K562 (cell line): ENCODE results near the gene C1orf56. TPM values are rescaled to one million over a fixed set of nuclear protein-coding genes. Genes with fewer than 3 reads are reported as not detected.

ENCODE experiments used
- C11orf30 ChIP-seq: fragments of 450-650 bp; IDR thresholded peaks from 2 replicates; pipeline ENCODE4 v1.6.1; 2016; ENCODE audit warnings: low read depth, mild to moderate bottlenecking
- FOXJ2 ChIP-seq: fragments of 200-800 bp; sonication (Bioruptor generic); IDR thresholded peaks from 2 replicates; pipeline ENCODE4 v1.6.1; 2016; ENCODE audit warnings: missing genetic modification characterization, missing compliant biosample characterization
- GABPB2 ChIP-seq: fragments of 250-450 bp; sonication (Bioruptor Pico); conservative IDR thresholded peaks from 2 replicates; pipeline ENCODE4 v1.5.1; 2021; ENCODE audit warnings: mild to moderate bottlenecking
- MEF2A ChIP-seq: IDR thresholded peaks from 2 replicates; pipeline ENCODE4 v1.6.1; 2011; ENCODE audit warnings: low read depth, mild to moderate bottlenecking, low read length, moderate library complexity; ENCODE audit not compliant: control insufficient read depth
- POLR2AphosphoS5 ChIP-seq: IDR thresholded peaks from 2 replicates; pipeline ENCODE4 v1.6.1; 2011; ENCODE audit warnings: mild to moderate bottlenecking, low read depth, low read length, moderate library complexity; ENCODE audit not compliant: control insufficient read depth, insufficient read depth
- PYGO2 ChIP-seq: fragments of 450-650 bp; IDR thresholded peaks from 2 replicates; pipeline ENCODE4 v1.6.1; 2016; ENCODE audit warnings: mild to moderate bottlenecking, missing genetic modification characterization, moderate library complexity, missing compliant biosample characterization
- RHOXF2B ChIP-seq: fragments of 250-450 bp; sonication (Bioruptor Pico); conservative IDR thresholded peaks from 2 replicates; pipeline ENCODE4 v1.5.1; 2021
- TEAD2 ChIP-seq: fragments of 450-650 bp; IDR thresholded peaks from 2 replicates; pipeline ENCODE4 v1.6.1; 2016; ENCODE audit warnings: missing genetic modification characterization, control low read depth, missing compliant biosample characterization
- THRA ChIP-seq: fragments of 450-650 bp; IDR thresholded peaks from 2 replicates; pipeline ENCODE4 v1.6.1; 2017; ENCODE audit warnings: mild to moderate bottlenecking, moderate library complexity
- ZZZ3 ChIP-seq: fragments of 450-650 bp; IDR thresholded peaks from 2 replicates; pipeline ENCODE4 v1.6.1; 2016; ENCODE audit warnings: antibody characterized with exemption, mild to moderate bottlenecking, moderate library complexity
- polyA plus RNA-seq, 8 experiments: library from polyadenylated mRNA; depleted of rRNA in 4 of 8; stranded (reverse) in 5 of 8; unstranded in 3 of 8; fragments of >200 nt; fragmentation: Nextera tagmentation in 2 of 8; fragmentation: Illumina TruSeq in 1 of 8; extraction: Ambion mirVana in 2 of 8; extraction: Trizol in 1 of 8; gene quantifications; 2 replicates each; pipeline versions ENCODE4 v1.2.1 to v1.2.3, GENCODE V29; 2011 to 2014; ENCODE audit warnings: inconsistent platforms in 1 of 8, missing spikeins in 1 of 8
- total RNA-seq, 7 experiments: library from RNA; depleted of rRNA in 6 of 7; stranded (reverse); fragments of >200 nt in 6 of 7; fragmentation: Illumina TruSeq in 2 of 7; extraction: Trizol in 2 of 7; gene quantifications; 2 replicates each; pipeline versions ENCODE4 v1.2.1 to v1.2.3, GENCODE V29; 2011 to 2021; ENCODE audit warnings: low replicate concordance in 1 of 7
- TF ChIP-seq, protein P1 (sequence below): fragments of 450-650 bp; IDR thresholded peaks from 2 replicates; pipeline ENCODE4 v1.6.1; 2016; ENCODE audit warnings: low read depth

C1orf56 gene
- total and polyA plus RNA-seq, 9 of the 15 experiments (the other 6 are each of a cell fraction or from before 2014, with no cell fraction given): 0.18 to 15.7 (median 1.1) TPM

- TF ChIP-seq C11orf30 (peak; percentile 32; the same call in 1 of the 2 replicates), PYGO2 (tag) (no peak), GABPB2 (CRISPR knock-in tag) (no peak), MEF2A (no peak), THRA (no peak), ZZZ3 (no peak), POLR2AphosphoS5 (peak; percentile 88), TEAD2 (tag) (no peak), FOXJ2 (no peak), RHOXF2B (CRISPR knock-in tag) (no peak)
- TF ChIP-seq, protein P1, sequence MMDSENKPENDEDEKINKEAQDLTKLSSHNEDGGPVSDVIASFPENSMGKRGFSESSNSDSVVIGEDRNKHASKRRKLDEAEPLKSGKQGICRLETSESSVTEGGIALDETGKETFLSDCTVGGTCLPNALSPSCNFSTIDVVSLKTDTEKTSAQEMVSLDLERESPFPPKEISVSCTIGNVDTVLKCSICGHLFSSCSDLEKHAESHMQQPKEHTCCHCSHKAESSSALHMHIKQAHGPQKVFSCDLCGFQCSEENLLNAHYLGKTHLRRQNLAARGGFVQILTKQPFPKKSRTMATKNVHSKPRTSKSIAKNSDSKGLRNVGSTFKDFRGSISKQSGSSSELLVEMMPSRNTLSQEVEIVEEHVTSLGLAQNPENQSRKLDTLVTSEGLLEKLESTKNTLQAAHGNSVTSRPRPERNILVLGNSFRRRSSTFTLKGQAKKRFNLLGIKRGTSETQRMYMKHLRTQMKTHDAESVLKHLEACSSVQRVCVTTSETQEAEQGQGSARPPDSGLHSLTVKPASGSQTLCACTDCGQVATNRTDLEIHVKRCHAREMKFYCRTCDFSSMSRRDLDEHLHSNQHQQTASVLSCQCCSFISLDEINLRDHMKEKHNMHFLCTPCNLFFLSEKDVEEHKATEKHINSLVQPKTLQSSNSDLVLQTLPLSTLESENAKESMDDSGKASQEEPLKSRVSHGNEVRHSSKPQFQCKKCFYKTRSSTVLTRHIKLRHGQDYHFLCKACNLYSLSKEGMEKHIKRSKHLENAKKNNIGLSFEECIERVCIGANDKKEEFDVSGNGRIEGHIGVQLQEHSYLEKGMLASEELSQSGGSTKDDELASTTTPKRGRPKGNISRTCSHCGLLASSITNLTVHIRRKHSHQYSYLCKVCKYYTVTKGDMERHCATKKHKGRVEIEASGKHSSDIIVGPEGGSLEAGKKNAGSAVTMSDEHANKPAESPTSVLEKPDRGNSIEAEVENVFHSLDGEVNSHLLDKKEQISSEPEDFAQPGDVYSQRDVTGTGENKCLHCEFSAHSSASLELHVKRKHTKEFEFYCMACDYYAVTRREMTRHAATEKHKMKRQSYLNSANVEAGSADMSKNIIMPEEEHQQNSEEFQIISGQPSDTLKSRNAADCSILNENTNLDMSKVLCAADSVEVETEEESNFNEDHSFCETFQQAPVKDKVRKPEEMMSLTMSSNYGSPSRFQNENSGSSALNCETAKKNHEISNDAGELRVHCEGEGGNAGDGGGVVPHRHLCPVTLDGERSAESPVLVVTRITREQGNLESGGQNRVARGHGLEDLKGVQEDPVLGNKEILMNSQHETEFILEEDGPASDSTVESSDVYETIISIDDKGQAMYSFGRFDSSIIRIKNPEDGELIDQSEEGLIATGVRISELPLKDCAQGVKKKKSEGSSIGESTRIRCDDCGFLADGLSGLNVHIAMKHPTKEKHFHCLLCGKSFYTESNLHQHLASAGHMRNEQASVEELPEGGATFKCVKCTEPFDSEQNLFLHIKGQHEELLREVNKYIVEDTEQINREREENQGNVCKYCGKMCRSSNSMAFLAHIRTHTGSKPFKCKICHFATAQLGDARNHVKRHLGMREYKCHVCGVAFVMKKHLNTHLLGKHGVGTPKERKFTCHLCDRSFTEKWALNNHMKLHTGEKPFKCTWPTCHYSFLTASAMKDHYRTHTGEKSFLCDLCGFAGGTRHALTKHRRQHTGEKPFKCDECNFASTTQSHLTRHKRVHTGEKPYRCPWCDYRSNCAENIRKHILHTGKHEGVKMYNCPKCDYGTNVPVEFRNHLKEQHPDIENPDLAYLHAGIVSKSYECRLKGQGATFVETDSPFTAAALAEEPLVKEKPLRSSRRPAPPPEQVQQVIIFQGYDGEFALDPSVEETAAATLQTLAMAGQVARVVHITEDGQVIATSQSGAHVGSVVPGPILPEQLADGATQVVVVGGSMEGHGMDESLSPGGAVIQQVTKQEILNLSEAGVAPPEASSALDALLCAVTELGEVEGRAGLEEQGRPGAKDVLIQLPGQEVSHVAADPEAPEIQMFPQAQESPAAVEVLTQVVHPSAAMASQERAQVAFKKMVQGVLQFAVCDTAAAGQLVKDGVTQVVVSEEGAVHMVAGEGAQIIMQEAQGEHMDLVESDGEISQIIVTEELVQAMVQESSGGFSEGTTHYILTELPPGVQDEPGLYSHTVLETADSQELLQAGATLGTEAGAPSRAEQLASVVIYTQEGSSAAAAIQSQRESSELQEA: no peak
- TF ChIP-seq, all 486 proteins: peak for 179
Observed at GRCh38 chr1:151059109-151060006, 11.8 kb downstream of the C1orf56 start, which contains the start of gene CDC42SE1 (continued).
